HG03469 (cell line): Measurements from ENCODE around the gene ZNF284.

Experiments
- ATAC-seq: cut with Tn5 transposase; IDR thresholded peaks from one replicate; pipeline ENCODE4 v1.9.1; 2021; ENCODE audit warnings: mild to moderate bottlenecking, moderate library complexity, moderate number of reproducible peaks; ENCODE audit not compliant: unreplicated experiment

The ZNF284 gene

GRCh38 chr19:44071824-44072542, at the start of gene ZNF284:
ZNF284 (plus strand) TSS chr19:44072159; CDS start chr19:44076390, 4,231 bp downstream.
- peak; percentile 89 for ATAC-seq

DNA sequence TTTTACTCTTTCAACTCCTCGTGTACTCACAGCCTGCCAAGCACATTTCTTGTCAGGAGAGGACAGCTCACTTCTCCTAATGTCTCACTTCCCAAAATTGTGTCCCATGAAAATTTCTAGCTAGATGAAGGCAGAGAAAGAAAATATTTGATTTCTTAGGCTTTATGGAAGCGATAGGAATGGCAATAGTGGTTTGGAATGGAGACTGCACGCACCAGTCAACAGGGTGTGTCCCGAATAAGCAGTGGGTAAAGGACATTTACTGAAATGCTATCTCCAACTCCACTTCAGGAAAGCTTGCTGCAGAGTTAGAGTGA, 47.1 kb upstream of the ZNF284 start:
- no peak for ATAC-seq

GRCh38 chr19:44025217-44025936, 46.6 kb upstream of the ZNF284 start, which contains the start of gene ZNF222:
ZNF222 (plus strand) TSS chr19:44025379; CDS start chr19:44025437, 58 bp downstream.
- peak; percentile 72 for ATAC-seq

- ATAC-seq = no peak
These were observed 45.3 kb upstream of the ZNF284 start for GRCh38 chr19:44026622-44027021.

- ATAC-seq = no peak
These were observed 39.9 kb upstream of the ZNF284 start for GRCh38 chr19:44032001-44032610.

GRCh38 chr19:44042147-44042546, 29.8 kb upstream of the ZNF284 start:
- ATAC-seq = no peak

DNA sequence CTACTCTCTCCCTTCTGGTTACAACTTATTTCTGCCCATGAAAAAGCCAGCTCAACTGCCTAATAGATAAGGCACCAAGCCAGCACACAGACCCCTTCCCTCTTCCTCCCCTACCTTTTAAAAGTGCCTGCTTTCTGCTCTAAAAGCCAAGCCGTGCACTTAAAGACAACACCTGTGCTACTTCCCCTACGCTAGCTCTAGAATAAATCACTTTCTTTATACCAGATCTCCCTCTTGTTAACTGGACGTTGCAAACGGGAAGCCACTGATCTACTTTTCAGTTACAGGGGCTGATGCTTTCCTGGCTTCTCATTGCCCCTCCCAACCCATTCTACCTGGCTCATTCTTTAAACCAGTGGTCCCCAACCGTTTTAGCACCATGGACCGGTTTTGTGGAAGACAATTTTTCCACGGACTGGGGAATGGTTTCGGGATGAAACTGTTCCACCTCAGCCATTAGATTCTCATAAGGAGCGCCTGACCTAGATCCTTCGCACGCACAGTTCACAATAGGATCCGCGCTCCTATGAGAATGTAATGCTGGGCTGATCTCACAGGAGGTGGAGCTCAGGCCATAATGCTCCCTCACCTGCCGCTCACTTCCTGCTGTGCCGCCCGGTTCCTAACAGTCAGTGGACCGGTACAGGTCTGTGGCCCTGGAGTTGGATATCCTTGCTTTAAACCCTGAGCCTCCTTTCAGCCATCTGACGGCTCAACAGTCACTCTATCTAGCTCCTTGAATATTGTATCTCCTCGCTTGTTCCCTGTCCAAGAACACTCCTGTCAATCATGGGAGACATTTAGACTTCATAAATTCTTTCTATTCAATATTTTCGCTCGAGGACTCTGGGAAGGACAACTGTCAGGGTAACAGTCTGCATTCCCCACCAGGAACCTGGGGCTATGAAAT, 21.0 kb upstream of the ZNF284 start:
- ATAC-seq = no peak

GRCh38 chr19:44051650-44052402, 20.1 kb upstream of the ZNF284 start, which contains the start of gene ZNF223:
ZNF223 (plus strand) TSS chr19:44052036; CDS start chr19:44055177, 3,141 bp downstream.
- ATAC-seq = no peak

DNA sequence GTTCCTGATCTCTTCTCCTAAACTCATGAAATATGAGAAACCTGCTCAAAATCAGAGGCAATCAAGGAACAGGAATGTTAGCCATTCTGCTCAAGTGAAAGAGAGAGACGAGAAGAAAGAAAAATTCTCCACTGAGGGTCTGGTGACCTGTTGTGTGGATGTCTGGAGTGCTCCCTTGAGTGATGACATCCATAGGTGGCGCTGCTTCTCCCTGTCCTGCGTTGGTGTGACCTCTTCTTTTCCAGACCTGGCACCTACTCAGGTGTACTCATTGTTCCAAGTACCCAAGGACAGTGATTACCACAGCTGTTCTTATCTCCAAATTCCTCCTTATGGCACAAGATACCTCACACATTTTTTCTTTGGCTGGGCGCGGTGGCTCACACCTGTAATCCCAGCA, 16.1 kb upstream of the ZNF284 start:
- ATAC-seq = no peak

GRCh38 chr19:44059229-44059628, 12.7 kb upstream of the ZNF284 start:
- ATAC-seq = no peak

DNA sequence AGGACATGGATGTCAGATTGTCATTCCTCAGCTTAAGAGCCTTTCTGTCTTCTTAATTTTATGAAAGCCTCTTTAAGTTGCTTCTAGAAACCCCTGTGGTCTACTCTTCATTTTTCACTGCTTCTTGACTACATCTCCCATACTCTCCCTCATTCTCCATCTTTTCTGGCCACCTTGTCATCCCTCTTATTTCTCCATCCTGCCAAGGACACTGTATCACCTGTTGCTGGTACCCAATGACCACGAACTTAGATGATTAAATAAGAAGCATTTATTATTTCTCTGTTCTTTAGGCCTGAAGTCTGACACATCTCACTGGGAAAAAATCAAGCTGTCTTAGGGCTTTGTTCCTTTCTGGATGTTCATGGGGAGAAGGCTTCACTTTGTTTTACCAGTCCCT, 10.9 kb upstream of the ZNF284 start:
- no peak for ATAC-seq

GRCh38 chr19:44066305-44066704, 5.7 kb upstream of the ZNF284 start:
- ATAC-seq = no peak

DNA sequence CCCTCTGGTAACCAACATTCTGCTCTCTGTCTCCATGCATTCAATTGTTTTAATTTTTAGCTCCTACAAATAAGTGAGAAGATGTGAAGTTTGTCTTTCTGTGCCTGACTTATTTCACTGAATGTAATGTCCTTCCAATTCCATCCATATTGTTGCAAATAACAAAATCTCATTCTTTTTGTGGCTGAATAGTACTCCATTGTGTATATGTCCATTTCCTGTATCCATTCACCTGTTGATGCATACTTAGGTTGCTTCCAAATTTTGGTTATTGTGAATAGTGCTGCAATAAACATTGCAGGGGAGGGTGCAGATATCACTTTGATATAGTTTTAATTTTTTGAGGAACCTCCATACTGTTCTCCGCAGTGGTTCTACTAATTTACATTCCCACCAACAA, 2.5 kb upstream of the ZNF284 start:
- no peak for ATAC-seq

DNA sequence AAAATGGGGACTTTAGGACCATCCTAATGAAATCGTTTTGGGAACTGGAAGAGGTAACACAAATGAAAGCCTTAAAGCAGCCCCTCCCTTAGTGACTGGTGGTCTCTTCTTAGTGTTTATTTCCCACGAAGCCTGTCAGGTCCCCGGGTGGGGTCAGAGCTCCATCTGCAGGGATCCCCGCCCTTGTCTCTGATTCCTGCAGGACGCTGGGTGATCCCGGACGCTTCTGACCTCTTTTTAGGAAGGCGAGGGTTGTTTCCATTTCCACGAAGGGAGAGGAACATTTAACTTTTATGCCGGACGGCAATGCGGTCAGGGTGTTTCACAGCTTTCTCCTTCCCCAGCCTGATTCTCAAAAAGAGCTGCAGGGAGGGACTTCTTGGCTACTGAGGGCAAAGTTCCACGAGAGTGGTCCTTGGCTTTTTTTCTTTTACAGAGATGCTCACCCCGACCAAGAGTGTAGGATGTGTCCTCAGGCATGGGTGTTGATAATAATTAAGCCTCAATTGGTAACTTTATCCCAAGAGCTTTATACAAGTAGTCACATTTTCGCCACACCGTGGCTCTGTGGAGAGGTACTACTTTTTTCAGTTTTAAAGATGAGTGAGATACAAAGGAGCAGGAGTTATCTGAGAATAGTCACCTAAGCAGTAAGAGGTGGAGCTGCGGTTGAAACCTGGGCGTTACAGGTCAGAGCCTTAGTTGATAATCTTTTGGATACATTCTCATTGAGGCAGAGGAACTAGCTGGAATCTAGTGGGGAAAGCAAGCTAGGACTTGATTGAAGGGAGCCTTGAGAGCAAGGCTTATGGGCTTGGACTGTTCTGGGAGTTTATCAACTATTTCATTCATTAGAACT, 813 bp downstream of the ZNF284 start:
- ATAC-seq = no peak

DNA sequence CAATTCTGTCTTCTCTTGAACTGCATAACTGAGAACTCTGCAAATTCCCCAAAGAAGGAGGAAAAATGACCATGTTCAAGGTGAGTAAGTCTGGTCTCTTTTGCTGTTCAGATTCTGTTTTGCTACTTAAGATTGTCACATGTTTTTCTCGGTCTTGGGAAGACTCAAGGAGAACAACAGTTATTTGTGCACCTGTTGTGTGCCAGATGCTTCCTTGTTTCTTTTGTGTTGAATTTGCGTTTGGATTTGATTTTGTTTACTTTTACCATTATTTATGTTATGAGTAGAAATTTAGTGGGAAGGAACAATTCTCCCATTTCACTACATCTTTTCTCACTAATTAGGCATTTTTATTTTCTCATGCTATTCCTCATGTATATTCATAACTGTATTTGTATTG, 4.4 kb downstream of the ZNF284 start:
- ATAC-seq = no peak

GRCh38 chr19:44092108-44092507, 20.1 kb downstream of the ZNF284 start:
- no peak for ATAC-seq

GRCh38 chr19:44093931-44094765, 22.2 kb downstream of the ZNF284 start, which contains the start of gene ZNF224:
ZNF224 (plus strand) TSS chr19:44094361; CDS start chr19:44097874, 3,513 bp downstream.
- no peak for ATAC-seq

GRCh38 chr19:44107751-44108150, 35.8 kb downstream of the ZNF284 start:
- ATAC-seq = no peak
